22Rv1 (cell line): ENCODE data around the gene C1QL3.

ENCODE experiments used
- ZFX ChIP-seq: fragments of 450-650 bp; IDR thresholded peaks from 2 replicates; pipeline ENCODE4 v1.6.1; 2017; ENCODE audit warnings: antibody characterized with exemption, borderline replicate concordance
- TF ChIP-seq, protein P1 (sequence below): fragments of 450-650 bp; IDR thresholded peaks from 2 replicates; pipeline ENCODE4 v1.5.1; 2017; ENCODE audit warnings: mild to moderate bottlenecking

DNA sequence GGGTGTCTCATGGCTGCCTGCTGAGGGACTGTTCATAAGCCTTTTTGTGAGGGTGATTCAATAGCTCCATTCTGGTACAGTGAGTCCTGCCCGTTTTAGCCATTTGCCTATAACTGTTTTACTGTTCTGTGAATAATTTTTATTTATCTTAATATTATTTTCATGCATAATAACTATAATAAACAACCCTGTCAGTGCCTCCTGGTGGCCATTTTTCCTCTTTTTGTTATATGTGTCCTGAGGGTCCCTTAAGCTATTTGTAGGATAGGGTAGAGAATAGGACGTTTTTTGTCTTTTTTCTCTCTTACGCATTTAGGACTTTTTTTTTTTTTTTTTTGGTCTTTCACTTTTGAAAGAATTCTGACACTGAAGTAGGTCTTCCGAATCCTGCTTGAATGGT, 2.9 kb downstream of the C1QL3 start:
- TF ChIP-seq, protein P1, sequence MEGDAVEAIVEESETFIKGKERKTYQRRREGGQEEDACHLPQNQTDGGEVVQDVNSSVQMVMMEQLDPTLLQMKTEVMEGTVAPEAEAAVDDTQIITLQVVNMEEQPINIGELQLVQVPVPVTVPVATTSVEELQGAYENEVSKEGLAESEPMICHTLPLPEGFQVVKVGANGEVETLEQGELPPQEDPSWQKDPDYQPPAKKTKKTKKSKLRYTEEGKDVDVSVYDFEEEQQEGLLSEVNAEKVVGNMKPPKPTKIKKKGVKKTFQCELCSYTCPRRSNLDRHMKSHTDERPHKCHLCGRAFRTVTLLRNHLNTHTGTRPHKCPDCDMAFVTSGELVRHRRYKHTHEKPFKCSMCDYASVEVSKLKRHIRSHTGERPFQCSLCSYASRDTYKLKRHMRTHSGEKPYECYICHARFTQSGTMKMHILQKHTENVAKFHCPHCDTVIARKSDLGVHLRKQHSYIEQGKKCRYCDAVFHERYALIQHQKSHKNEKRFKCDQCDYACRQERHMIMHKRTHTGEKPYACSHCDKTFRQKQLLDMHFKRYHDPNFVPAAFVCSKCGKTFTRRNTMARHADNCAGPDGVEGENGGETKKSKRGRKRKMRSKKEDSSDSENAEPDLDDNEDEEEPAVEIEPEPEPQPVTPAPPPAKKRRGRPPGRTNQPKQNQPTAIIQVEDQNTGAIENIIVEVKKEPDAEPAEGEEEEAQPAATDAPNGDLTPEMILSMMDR, result peak; percentile 41
- TF ChIP-seq ZFX, result no peak
